HEK293 (cell line): ENCODE measurements around the gene CD96.
A peak's percentile ranks its signal among the peaks of the same experiment; 100 is the strongest.

Experiments
- CTCF ChIA-PET: fragments of 350-600 bp; formaldehyde crosslinking; extraction: SDS; loops from one replicate; lab custom pipeline; 2021; ENCODE audit warnings: antibody characterized with exemption; lab: Yijun Ruan, JAX
- POLR2A ChIA-PET: fragments of 300-600 bp; formaldehyde crosslinking; extraction: SDS; loops from one replicate; lab custom pipeline; 2020; ENCODE audit warnings: antibody characterized with exemption, inconsistent platforms; lab: Yijun Ruan, JAX
- H3K27ac ChIP-seq: fragments of 200-500 bp; sonication (Bioruptor generic); 2 replicates; pipeline ENCODE4 v1.5.1; 2014; ENCODE audit warnings: low read depth, low read length, control low read depth, inconsistent platforms; ENCODE audit errors: extremely low read depth
- H3K36me3 ChIP-seq, 2 experiments: fragments of 200-500 bp in 1 of 2; sonication (Bioruptor generic) in 1 of 2; 1 replicate in 1 of 2; 2 replicates in 1 of 2; pipeline ENCODE4 v1.5.1; 2014 to 2017; ENCODE audit warnings: inconsistent platforms in 2 of 2, low read length in 2 of 2; ENCODE audit not compliant: control insufficient read depth in 2 of 2, insufficient read depth in 1 of 2
- H3K4me1 ChIP-seq: fragments of 200-500 bp; sonication (Bioruptor generic); 2 replicates; pipeline ENCODE4 v1.5.1; 2014; ENCODE audit warnings: mild to moderate bottlenecking, low read length, inconsistent platforms; ENCODE audit not compliant: control insufficient read depth, insufficient read depth
- H3K4me3 ChIP-seq: 2 replicates; pipeline ENCODE4 v1.5.1; 2011; ENCODE audit warnings: low read depth, mild to moderate bottlenecking, control low read depth, low read length, moderate library complexity
- H3K9me3 ChIP-seq: fragments of 200-500 bp; sonication (Bioruptor generic); 2 replicates; pipeline ENCODE4 v1.5.1; 2014; ENCODE audit warnings: low read depth, low read length, inconsistent platforms; ENCODE audit not compliant: control insufficient read depth, insufficient read depth
- HOXC10 ChIP-seq: sonication (generic); formaldehyde crosslinking; IDR thresholded peaks from 2 replicates; pipeline ENCODE4 v1.8.1; 2023; ENCODE audit warnings: mild to moderate bottlenecking, missing genetic modification reagents
- REPIN1 ChIP-seq: fragments of 450-650 bp; formaldehyde crosslinking; IDR thresholded peaks from 2 replicates; pipeline ENCODE4 v1.5.1; 2017; ENCODE audit warnings: missing biosample characterization, missing genetic modification characterization, low read depth
- SP3 ChIP-seq: fragments of 450-650 bp; formaldehyde crosslinking; IDR thresholded peaks from 2 replicates; pipeline ENCODE4 v1.5.1; 2016; ENCODE audit warnings: missing biosample characterization, missing genetic modification characterization
- ZFP37 ChIP-seq: fragments of 450-650 bp; formaldehyde crosslinking; IDR thresholded peaks from 2 replicates; pipeline ENCODE4 v1.5.1; 2016; ENCODE audit warnings: missing biosample characterization, missing genetic modification characterization
- ZNF133 ChIP-seq: fragments of 450-650 bp; formaldehyde crosslinking; IDR thresholded peaks from 2 replicates; pipeline ENCODE4 v1.5.1; 2016; ENCODE audit warnings: missing biosample characterization, missing genetic modification characterization
- ZNF16 ChIP-seq: fragments of 450-650 bp; formaldehyde crosslinking; IDR thresholded peaks from 2 replicates; pipeline ENCODE4 v1.5.1; 2016; ENCODE audit warnings: low read depth, missing biosample characterization, missing genetic modification characterization
- ZNF302 ChIP-seq: fragments of 450-650 bp; formaldehyde crosslinking; IDR thresholded peaks from 2 replicates; pipeline ENCODE4 v1.5.1; 2016; ENCODE audit warnings: missing biosample characterization, missing genetic modification characterization, low read depth
- ZNF433 ChIP-seq: fragments of 450-650 bp; formaldehyde crosslinking; IDR thresholded peaks from 2 replicates; pipeline ENCODE4 v1.5.1; 2016; ENCODE audit warnings: missing biosample characterization, missing genetic modification characterization, low read depth
- ZNF473 ChIP-seq: fragments of 450-650 bp; formaldehyde crosslinking; IDR thresholded peaks from 2 replicates; pipeline ENCODE4 v1.5.1; 2017; ENCODE audit warnings: missing biosample characterization, missing genetic modification characterization
- ZNF48 ChIP-seq: fragments of 450-650 bp; formaldehyde crosslinking; IDR thresholded peaks from 2 replicates; pipeline ENCODE4 v1.5.1; 2016; ENCODE audit warnings: missing biosample characterization, missing genetic modification characterization
- ZNF501 ChIP-seq: fragments of 450-650 bp; formaldehyde crosslinking; IDR thresholded peaks from 2 replicates; pipeline ENCODE4 v1.5.1; 2016; ENCODE audit warnings: missing biosample characterization, missing genetic modification characterization
- ZNF529 ChIP-seq: fragments of 450-650 bp; formaldehyde crosslinking; IDR thresholded peaks from 2 replicates; pipeline ENCODE4 v1.5.1; 2017; ENCODE audit warnings: missing genetic modification characterization, missing biosample characterization; ENCODE audit not compliant: insufficient replicate concordance
- ZNF549 ChIP-seq: fragments of 450-650 bp; IDR thresholded peaks from 2 replicates; pipeline ENCODE4 v1.5.1; 2018; ENCODE audit warnings: missing biosample characterization, missing genetic modification characterization, mild to moderate bottlenecking, inconsistent platforms, moderate library complexity
- ZNF747 ChIP-seq: fragments of 450-650 bp; formaldehyde crosslinking; IDR thresholded peaks from 2 replicates; pipeline ENCODE4 v1.5.1; 2016; ENCODE audit warnings: missing biosample characterization, missing genetic modification characterization
- ZXDB ChIP-seq: fragments of 450-650 bp; formaldehyde crosslinking; IDR thresholded peaks from 2 replicates; pipeline ENCODE4 v1.5.1; 2016; ENCODE audit warnings: missing biosample characterization, missing genetic modification characterization
- TF ChIP-seq, protein P1 (sequence below): fragments of 450-650 bp; formaldehyde crosslinking; IDR thresholded peaks from 2 replicates; pipeline ENCODE4 v1.5.1; 2017; ENCODE audit warnings: missing biosample characterization, missing genetic modification characterization
- TF ChIP-seq, protein P2 (sequence below): fragments of 450-650 bp; formaldehyde crosslinking; IDR thresholded peaks from 2 replicates; pipeline ENCODE4 v1.5.1; 2016; ENCODE audit warnings: missing biosample characterization, missing genetic modification characterization
- TF ChIP-seq, protein P3 (sequence below): fragments of 450-650 bp; formaldehyde crosslinking; IDR thresholded peaks from 2 replicates; pipeline ENCODE4 v1.5.1; 2016; ENCODE audit warnings: missing biosample characterization, missing genetic modification characterization, borderline replicate concordance
- TF ChIP-seq, protein P4 (sequence below): fragments of 450-650 bp; formaldehyde crosslinking; IDR thresholded peaks from 2 replicates; pipeline ENCODE4 v1.5.1; 2016; ENCODE audit warnings: missing biosample characterization, missing genetic modification characterization, low read depth

CD96 gene

DNA sequence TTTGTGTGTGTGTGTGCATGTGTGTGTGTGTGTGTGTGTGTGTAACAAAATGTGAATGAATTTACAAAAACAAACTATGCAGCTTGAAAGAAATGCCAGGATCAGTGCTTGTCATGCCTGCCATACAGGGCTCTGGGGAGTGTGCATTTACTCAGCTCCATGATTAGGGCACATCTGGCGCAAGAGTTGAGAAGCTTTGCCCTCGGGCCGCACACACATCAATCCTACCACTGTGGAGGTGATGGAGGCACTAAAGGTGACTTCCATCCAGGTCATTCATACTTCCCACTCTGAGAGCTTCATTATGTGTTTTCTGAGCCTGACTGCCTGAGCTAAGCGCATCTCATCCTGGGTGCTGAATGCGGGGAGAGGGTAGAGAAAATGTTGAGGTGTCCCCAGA, 125.2 kb downstream of the CD96 start:
- CTCF ChIA-PET, result interaction anchor here (0.6 to 1.9 kb wide), 8 partner anchors 15 to 821 kb away, joined by 3 to 6 read pairs (median 5); no protein-coding TSS in a partner anchor
- Histone ChIP-seq H3K27ac (no peak overlapping the region), H3K4me3 (no peak overlapping the region)

DNA sequence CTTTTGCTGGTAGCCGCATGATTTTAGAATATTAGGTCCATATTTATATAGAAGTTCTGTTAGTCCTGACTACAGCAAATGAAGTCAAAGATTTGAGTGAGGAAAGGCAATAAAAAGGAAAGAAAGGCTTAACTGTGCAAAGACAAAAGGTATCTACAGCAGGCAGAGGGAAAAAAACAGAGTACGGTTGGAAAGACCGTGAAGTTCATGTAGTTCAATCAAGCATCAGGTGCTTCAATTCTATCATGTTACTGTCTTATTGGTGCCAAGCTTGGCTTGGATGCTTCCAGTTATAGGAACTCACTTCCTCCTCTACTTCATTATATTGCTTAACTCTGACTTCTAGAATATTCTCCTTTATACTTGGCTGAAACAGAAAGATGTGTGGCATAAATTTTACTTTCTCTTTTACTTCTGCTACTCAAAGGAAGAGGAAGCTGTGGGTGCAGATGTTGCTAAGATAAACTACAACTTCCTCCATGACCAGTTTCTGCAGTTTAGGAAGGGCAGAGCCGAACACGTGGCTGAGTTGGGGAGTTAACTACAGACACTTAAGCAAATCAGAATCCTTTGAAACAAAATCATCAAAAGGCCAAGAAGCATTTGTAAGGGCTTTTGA, 125.7 kb downstream of the CD96 start:
- H3K36me3 ChIP-seq, result no peaks in the 10 kb centered on the region
- no peak overlapping the region for H3K4me3 ChIP-seq
- H3K27ac ChIP-seq, result no peak overlapping the region
- POLR2A ChIA-PET, result no interaction called here
- CTCF ChIA-PET, result interaction anchor here (0.6 to 2.7 kb wide), 10 partner anchors 16 to 821 kb away, joined by 3 to 14 read pairs (median 6); no protein-coding TSS in a partner anchor
- TF ChIP-seq HOXC10 (CRISPR knock-in tag) (no peak), ZFP37 (tag by site-specific recombination) (no peak), ZXDB (tag by site-specific recombination) (no peak)
- peaks cover 4% of the 10 kb centered on the region; the same call in 1 of the 2 replicates for H3K4me1 ChIP-seq
- no peaks in the 10 kb centered on the region for H3K9me3 ChIP-seq

More for the DNA sequence above, 125.2 kb downstream of the CD96 start:
- no peaks in the 10 kb centered on the region for H3K9me3 ChIP-seq
- H3K4me1 ChIP-seq, result peaks cover 4% of the 10 kb centered on the region; the same call in 1 of the 2 replicates
- TF ChIP-seq ZNF747 (tag by site-specific recombination), result no peak
- TF ChIP-seq, protein P1, sequence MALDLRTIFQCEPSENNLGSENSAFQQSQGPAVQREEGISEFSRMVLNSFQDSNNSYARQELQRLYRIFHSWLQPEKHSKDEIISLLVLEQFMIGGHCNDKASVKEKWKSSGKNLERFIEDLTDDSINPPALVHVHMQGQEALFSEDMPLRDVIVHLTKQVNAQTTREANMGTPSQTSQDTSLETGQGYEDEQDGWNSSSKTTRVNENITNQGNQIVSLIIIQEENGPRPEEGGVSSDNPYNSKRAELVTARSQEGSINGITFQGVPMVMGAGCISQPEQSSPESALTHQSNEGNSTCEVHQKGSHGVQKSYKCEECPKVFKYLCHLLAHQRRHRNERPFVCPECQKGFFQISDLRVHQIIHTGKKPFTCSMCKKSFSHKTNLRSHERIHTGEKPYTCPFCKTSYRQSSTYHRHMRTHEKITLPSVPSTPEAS (tag by site-specific recombination), result peak; percentile 33
- TF ChIP-seq, all 188 proteins: peak for 1
- H3K36me3 ChIP-seq, result no peaks in the 10 kb centered on the region
- POLR2A ChIA-PET, result no interaction called here

DNA sequence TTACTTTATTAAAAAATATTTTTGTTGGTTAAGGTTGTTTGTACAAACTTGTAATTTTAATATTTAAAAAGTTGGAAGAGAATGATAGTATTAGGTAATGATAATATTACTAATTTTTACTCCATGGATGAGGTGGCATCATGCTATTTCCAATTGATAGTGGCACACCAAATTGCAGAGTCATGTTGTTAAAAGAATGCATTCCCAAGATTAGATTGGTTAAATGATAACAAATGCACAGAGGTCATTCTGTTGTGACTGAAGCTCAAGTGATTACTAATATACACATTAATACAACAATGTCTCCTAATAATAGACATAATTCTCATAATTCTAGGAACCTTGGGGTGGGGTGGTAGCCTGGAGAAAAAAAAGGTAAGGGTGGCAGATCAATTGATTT, 126.3 kb downstream of the CD96 start:
- Histone ChIP-seq H3K27ac (no peak overlapping the region), H3K4me1 (peaks cover 4% of the 10 kb centered on the region; the same call in 1 of the 2 replicates), H3K9me3 (no peaks in the 10 kb centered on the region), H3K36me3 (no peaks in the 10 kb centered on the region), H3K4me3 (no peak overlapping the region)
- POLR2A ChIA-PET, result interaction anchor here (1.0 kb wide), 1 partner anchor 310 kb away, joined by 3 read pairs; the partner anchor contains the start of gene ABHD10
- CTCF ChIA-PET, result interaction anchor here (0.5 to 2.7 kb wide), 10 partner anchors 13 to 468 kb away, joined by 3 to 14 read pairs (median 6); no protein-coding TSS in a partner anchor
- no peak for TF ChIP-seq SP3 (tag by site-specific recombination)
- TF ChIP-seq ZNF549 (tag by site-specific recombination), result no peak
- TF ChIP-seq REPIN1 (tag by site-specific recombination), result no peak
- TF ChIP-seq, protein P2, sequence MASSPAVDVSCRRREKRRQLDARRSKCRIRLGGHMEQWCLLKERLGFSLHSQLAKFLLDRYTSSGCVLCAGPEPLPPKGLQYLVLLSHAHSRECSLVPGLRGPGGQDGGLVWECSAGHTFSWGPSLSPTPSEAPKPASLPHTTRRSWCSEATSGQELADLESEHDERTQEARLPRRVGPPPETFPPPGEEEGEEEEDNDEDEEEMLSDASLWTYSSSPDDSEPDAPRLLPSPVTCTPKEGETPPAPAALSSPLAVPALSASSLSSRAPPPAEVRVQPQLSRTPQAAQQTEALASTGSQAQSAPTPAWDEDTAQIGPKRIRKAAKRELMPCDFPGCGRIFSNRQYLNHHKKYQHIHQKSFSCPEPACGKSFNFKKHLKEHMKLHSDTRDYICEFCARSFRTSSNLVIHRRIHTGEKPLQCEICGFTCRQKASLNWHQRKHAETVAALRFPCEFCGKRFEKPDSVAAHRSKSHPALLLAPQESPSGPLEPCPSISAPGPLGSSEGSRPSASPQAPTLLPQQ (tag by site-specific recombination), result no peak
- TF ChIP-seq ZNF501 (tag by site-specific recombination), result no peak
- no peak for TF ChIP-seq ZNF433 (tag by site-specific recombination)
- no peak for TF ChIP-seq ZNF48 (tag by site-specific recombination)
- no peak for TF ChIP-seq ZNF133 (tag by site-specific recombination)
- TF ChIP-seq ZNF529 (tag by site-specific recombination), result no peak
- TF ChIP-seq ZNF302 (tag by site-specific recombination), result no peak
- TF ChIP-seq, protein P3, sequence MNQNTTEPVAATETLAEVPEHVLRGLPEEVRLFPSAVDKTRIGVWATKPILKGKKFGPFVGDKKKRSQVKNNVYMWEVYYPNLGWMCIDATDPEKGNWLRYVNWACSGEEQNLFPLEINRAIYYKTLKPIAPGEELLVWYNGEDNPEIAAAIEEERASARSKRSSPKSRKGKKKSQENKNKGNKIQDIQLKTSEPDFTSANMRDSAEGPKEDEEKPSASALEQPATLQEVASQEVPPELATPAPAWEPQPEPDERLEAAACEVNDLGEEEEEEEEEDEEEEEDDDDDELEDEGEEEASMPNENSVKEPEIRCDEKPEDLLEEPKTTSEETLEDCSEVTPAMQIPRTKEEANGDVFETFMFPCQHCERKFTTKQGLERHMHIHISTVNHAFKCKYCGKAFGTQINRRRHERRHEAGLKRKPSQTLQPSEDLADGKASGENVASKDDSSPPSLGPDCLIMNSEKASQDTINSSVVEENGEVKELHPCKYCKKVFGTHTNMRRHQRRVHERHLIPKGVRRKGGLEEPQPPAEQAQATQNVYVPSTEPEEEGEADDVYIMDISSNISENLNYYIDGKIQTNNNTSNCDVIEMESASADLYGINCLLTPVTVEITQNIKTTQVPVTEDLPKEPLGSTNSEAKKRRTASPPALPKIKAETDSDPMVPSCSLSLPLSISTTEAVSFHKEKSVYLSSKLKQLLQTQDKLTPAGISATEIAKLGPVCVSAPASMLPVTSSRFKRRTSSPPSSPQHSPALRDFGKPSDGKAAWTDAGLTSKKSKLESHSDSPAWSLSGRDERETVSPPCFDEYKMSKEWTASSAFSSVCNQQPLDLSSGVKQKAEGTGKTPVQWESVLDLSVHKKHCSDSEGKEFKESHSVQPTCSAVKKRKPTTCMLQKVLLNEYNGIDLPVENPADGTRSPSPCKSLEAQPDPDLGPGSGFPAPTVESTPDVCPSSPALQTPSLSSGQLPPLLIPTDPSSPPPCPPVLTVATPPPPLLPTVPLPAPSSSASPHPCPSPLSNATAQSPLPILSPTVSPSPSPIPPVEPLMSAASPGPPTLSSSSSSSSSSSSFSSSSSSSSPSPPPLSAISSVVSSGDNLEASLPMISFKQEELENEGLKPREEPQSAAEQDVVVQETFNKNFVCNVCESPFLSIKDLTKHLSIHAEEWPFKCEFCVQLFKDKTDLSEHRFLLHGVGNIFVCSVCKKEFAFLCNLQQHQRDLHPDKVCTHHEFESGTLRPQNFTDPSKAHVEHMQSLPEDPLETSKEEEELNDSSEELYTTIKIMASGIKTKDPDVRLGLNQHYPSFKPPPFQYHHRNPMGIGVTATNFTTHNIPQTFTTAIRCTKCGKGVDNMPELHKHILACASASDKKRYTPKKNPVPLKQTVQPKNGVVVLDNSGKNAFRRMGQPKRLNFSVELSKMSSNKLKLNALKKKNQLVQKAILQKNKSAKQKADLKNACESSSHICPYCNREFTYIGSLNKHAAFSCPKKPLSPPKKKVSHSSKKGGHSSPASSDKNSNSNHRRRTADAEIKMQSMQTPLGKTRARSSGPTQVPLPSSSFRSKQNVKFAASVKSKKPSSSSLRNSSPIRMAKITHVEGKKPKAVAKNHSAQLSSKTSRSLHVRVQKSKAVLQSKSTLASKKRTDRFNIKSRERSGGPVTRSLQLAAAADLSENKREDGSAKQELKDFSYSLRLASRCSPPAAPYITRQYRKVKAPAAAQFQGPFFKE (tag by site-specific recombination), result no peak
- TF ChIP-seq, protein P4, sequence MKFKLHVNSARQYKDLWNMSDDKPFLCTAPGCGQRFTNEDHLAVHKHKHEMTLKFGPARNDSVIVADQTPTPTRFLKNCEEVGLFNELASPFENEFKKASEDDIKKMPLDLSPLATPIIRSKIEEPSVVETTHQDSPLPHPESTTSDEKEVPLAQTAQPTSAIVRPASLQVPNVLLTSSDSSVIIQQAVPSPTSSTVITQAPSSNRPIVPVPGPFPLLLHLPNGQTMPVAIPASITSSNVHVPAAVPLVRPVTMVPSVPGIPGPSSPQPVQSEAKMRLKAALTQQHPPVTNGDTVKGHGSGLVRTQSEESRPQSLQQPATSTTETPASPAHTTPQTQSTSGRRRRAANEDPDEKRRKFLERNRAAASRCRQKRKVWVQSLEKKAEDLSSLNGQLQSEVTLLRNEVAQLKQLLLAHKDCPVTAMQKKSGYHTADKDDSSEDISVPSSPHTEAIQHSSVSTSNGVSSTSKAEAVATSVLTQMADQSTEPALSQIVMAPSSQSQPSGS, result no peak
- no peak for TF ChIP-seq ZNF16 (tag by site-specific recombination)
- TF ChIP-seq, protein P1 (tag by site-specific recombination), result no peak
- no peak for TF ChIP-seq ZNF473
